Superior temporal gyrus (tissue), 1 donor: ENCODE results near the gene HSD11B1L.
A peak's percentile ranks its signal among the peaks of the same experiment; 100 is the strongest.

Source experiments
- DNase-seq: peaks from one replicate; pipeline ENCODE4 v3.0.0-alpha.2; 2016; ENCODE audit errors: extremely low spot score

Gene HSD11B1L

GRCh38 chr19:5680437-5681368, at the start of gene HSD11B1L, which contains the start of gene MICOS13:
TSS of gene HSD11B1L (plus strand) at chr19:5681027. CDS start at chr19:5684833, 3,806 bp downstream.
TSS of gene MICOS13 (minus strand) at chr19:5680516. CDS start at chr19:5680486, 30 bp downstream.
- DNase-seq, result peak; percentile 99

GRCh38 chr19:5631567-5632240, 49.1 kb upstream of the HSD11B1L start:
- no peak for DNase-seq

DNA sequence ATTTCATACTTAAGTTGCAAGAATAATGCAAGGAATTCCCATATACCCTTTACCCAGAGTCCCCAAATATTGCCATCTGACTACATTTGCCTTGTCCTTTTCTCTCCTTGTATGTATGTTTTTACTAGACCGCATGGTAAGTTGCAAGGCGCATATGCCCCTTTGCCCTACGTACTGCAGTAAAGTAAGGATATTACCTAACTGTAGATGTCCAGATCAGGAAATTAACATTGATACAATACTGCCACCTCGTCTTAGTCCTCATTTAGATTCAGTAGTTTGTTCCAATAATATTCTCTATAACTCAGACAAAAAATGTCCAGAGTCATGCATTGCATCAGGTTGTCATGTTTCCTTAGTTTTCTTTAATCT, 48.6 kb upstream of the HSD11B1L start:
- no peak for DNase-seq

DNA sequence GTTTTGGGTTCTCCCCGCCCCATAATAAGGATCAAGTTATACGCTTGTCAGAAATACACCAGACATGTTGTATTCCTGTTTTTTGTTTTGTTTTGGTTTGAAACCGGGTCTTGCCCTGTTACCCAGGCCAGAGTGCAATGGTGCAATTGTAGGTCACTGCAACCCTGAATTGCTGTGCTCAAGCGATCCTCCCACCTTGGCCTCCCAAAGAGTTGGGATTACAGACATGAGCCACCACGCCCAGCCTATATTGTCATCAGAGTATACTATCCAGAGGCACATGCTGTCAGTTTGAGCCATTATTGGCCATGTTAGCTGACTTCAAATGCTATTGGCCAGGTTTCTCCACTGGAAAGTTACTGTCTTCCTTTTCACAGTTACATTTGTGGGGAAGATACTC, 48.2 kb upstream of the HSD11B1L start:
- no peak for DNase-seq

DNA sequence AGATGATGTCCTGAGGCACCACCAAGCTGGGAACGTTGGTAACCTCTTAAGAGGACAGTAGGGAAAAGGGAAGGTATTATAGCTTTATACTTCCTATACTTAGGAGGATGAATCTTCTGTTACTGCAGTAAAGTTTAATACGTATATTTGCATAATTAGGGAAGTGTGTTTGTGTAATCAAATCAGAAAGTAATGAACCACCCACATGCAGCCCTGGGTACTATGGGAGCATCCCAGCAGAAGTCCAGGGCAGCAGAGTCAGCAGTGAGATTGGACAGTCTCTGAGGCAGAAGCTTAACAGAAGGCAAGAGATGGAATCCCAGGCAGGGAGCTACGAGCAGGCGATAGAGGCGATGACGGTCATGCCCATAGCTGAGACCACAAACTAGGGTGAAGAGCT, 45.4 kb upstream of the HSD11B1L start:
- no peak for DNase-seq

GRCh38 chr19:5637971-5638370, 42.9 kb upstream of the HSD11B1L start:
- no peak for DNase-seq

GRCh38 chr19:5641171-5641570, 39.7 kb upstream of the HSD11B1L start:
- no peak for DNase-seq

DNA sequence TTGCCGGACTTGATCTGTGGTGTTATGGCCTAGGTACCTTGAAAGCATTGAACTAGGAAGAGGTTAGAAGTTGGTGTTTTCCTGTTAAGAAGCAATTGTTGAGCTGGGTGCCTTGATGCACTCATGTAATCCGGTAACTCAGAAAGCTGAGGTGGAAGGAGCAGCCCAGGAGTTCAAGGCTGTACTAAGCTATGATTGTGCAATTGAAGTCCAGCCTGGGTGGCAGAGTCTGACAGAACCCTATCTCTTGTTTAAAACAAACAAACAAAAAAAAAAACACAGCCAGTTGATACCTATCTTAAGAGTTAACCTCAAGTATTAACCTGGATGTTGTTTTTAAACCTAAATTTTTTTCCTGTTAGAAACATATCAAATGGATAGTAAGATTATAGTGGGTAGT, 38.6 kb upstream of the HSD11B1L start:
- no peak for DNase-seq

DNA sequence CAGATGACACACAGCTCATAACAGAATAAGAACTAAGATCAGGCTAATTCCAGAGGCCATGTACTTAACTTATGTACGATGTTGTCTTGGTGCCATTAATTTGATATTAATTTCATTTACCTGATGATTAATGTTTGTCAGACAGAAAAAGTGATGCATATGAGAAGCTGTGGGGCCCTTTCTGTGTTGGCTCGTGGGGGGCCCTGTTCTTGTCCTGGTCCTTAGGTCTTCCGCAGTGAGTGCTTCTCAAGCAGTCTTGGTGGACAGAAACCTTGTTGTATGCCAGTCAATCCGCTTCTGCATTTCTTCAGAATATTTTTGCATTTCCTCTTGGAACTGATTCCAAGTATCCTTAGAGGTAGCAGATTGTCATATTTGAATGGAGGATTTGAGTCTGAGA, 37.8 kb upstream of the HSD11B1L start:
- DNase-seq, result no peak

DNA sequence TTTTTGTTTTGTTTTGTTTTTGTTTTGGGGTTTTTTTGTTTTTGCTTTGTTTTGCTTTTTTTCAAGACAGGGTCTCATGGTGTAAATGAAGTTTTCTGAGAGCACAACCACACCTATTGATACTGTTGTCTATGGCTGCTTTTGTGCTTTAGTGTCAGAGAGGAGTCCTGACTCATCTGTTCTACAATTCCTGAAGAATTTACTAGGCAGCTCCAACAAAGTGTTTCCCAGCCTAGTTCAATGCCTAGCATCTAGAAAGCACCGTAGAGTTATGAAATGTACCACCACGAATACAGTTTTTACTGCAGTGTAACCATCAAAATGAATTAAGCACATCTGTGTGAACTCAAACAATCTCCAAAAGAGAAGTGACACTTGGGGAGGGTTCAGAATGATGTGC, 36.8 kb upstream of the HSD11B1L start:
- no peak for DNase-seq

DNA sequence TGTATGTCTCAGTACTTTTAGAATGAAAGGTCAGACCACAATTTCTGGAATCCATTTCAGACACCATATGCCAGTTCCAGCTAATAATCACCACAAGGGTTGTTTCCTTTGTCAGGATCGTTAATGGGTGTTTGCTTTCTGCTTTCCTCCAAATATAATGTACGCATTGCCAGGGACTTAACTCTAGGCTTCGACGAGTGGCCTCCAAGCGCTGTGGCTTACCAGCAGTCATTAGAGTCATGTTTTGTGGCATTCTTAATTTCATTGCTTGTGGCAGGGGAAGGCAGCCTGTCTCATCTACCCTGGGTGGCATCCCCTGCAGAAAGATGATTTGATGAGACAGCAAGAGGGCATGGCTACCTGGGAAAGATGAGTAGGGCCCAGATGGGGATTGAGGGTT, 35.4 kb upstream of the HSD11B1L start:
- DNase-seq, result no peak

DNA sequence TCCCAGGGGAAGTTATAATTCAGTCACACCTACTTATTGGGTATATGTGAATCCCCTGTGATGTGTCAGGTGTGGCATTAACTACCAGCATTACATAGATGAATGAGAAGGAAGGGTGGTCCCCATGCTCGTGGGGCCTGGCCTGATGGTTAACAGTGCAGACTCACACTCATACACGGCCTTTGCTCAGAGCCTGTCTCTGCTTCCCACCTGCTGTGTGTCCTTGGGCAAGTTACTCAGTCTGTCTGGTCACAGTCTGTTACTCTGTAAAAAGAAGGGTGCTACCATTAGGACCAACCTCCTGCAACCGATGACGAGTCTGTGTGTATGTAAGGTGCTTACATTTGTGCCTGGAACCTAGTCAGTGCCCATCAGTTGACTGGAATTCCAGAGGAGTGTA, 34.1 kb upstream of the HSD11B1L start:
- DNase-seq, result no peak

DNA sequence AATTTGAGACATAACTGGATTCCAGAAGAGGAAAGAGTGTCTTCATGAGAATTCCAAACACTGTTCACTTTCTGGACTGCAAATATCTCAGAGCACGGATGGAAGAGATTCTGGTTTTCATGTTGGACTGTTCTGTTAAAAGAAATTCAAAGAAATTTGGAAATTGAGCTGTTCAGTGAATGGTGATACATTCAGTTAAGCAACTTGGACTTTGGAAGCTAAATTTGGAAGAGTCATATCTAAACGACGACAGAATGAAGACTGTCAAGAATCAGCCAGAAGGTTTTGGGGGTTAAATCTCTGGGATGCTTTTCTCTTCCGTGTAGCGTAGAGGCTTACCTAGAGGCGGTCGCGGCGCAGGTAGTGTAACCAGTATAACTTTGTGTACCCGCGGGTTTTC, 32.4 kb upstream of the HSD11B1L start:
- no peak for DNase-seq

DNA sequence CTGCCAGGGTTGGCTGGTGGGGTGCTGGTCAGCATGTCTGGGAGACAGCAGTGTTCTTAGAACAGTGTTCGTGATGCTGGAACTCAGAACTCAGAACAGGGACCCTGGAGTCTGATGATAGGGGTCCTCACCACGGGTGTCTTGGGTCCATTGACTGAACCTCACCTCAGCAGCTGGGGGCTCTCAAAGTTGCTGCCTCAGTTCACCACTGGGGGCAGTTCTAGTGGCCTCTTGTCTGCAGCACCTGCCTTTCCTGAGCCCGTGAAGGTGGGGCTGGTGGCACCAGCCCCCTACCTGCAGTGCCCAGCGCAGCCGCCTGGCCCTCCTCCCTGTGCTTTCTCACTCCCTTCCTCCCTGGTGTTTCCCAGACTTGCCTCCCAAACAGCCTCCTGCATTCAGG, 29.5 kb upstream of the HSD11B1L start:
- no peak for DNase-seq

DNA sequence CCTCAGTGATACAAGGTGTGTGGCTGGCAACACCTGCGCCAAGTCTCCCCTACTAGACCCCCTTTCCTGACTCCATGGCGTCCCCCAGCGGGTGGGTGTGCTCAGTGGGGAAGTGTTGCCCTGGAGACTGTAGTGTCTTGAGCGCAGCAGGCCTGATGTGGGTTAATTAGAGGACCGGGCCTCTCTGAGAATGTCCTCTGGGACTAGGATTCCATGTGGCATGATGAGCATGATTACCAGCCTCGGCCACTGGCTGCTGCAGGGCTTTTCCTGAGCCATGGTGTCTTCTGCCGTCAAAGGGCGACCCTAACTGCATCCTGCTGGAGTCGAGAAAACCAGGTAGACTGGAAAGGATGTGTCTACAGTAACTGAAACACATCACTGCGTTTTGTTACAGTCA, 28.6 kb upstream of the HSD11B1L start:
- no peak for DNase-seq

DNA sequence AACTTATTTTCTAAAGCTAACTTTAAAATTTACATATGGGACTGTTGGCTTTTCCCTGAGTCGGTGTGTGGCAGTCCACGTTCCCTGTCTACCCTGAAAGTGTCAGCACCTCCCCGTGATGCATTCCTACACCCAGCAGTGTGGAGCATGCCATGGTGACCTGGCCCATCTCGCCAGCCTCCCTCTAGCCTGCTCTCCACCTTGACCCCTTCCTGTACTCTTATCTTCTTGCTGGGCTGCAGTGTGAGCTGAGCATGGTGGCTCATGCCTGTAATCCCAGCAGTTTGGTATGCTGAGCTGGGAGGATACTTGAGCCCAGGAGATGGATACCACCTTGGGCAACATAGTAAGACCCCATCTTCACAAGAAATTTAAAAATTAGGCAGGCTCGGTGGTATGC, 25.9 kb upstream of the HSD11B1L start:
- no peak for DNase-seq

- DNase-seq, result no peak
Measured at GRCh38 chr19:5655412-5655811, 25.4 kb upstream of the HSD11B1L start.

DNA sequence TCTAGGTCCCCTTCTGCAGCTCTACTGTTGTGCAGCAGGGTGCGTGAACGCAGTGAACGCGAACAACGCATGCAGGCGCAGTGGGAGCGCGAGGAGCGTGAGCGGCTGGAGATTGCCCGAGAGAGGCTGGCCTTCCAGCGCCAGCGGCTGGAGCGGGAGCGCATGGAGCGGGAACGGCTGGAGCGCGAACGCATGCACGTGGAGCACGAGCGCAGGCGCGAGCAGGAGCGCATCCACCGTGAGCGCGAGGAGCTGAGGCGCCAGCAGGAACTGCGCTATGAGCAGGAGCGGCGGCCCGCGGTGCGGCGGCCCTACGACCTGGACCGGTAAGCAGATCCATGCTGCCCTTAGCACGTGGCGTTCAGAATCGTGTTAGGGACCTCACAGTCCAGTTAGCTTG, 19.3 kb upstream of the HSD11B1L start:
- DNase-seq, result no peak

- DNase-seq, result no peak
Measured at GRCh38 chr19:5663904-5664303, 16.9 kb upstream of the HSD11B1L start.

DNA sequence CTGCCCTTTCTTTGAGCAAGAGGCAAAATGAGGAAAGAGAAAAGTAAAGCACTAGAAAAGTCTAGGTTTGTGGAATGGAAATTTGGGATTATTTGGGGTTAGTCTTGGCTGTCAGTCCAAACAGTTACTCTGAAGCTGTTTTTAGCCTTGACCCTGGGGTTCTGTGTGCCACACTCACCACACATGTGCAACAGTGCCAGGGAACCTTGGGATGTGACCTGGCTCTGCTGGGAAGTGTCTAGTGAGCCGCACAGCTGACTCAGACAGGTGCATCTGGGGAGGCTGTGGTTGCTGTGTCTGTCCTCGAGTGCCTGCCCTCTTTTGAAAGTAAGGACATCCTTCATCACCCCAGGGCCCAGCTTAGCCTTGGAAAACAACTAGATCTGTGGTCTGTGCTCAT, 16.3 kb upstream of the HSD11B1L start:
- DNase-seq, result no peak

- DNase-seq, result no peak
Measured at GRCh38 chr19:5665781-5666513, 14.9 kb upstream of the HSD11B1L start.

GRCh38 chr19:5666921-5667610, 13.8 kb upstream of the HSD11B1L start:
- DNase-seq, result no peak
